ENCODE measurements around the gene PRKCZ. TPM values are rescaled to one million over a fixed set of nuclear protein-coding genes. Genes with fewer than 3 reads are reported as not detected.
A peak's percentile ranks its signal among the peaks of the same experiment; 100 is the strongest.

The PRKCZ gene
- total RNA-seq, 1 experiment from 2014 or later = 56.8 TPM

GRCh38 chr1:2000850-2001249 is 49.4 kb upstream of the PRKCZ start:
- intact Hi-C loops (cut with micrococcal nuclease) = no loop called here
- no peaks in the 10 kb centered on the region for H4K20me1 ChIP-seq (ENCODE audit: low read length)
- H3K4me2 ChIP-seq (ENCODE audit: low read length) = no peak overlapping the region
- no peaks in the 10 kb centered on the region for H3F3A ChIP-seq (ENCODE audit: low read length, unreplicated experiment)
- CTCF ChIA-PET = no interaction called here
- no peaks in the 10 kb centered on the region for H3K36me3 ChIP-seq (ENCODE audit: low read depth, low read length)
- H3K9ac ChIP-seq (ENCODE audit: low read length) = no peak overlapping the region
- H3K27me3 ChIP-seq (ENCODE audit: low read length) = 0 out of 2 replicates have a peak, but pooled peaks cover 4% of the 10 kb centered on the region
- no TSS peak for BruUV-seq (replicated peaks)
- no peak overlapping the region for H2AFZ ChIP-seq (ENCODE audit: low read length)
- no peak overlapping the region for H3K4me3 ChIP-seq (ENCODE audit: low read length)
- peaks cover 6% of the 10 kb centered on the region for H3K4me1 ChIP-seq (ENCODE audit: insufficient read depth, low read length)
- H3K27ac ChIP-seq (ENCODE audit: low read length) = no peak overlapping the region
- no peaks in the 10 kb centered on the region for H3K9me2 ChIP-seq (replicated peaks; ENCODE audit: low read length)
- DNase-seq (no peak), ATAC-seq (no peak)
- POLR2A ChIA-PET (ENCODE audit: unreplicated experiment) = no interaction called here
- no peaks in the 10 kb centered on the region for H3K79me2 ChIP-seq (ENCODE audit: low read length)
- H3K9me3 ChIP-seq (ENCODE audit: low read length) = no peaks in the 10 kb centered on the region
- TF ChIP-seq EZH2phosphoT487 (IDR thresholded peaks at IDR 0.05; ENCODE audit: borderline replicate concordance, low read length) = no peak
- TF ChIP-seq EZH2 (IDR thresholded peaks at IDR 0.05; ENCODE audit: low read length, unreplicated experiment) = no peak
- TF ChIP-seq CTCF (conservative IDR thresholded peaks at IDR 0.05; ENCODE audit: low read depth, low read length) = no peak

GRCh38 chr1:2001773-2002411 is 48.3 kb upstream of the PRKCZ start:
- Histone ChIP-seq H3F3A (ENCODE audit: low read length, unreplicated experiment) (no peaks in the 10 kb centered on the region), H3K36me3 (ENCODE audit: low read depth, low read length) (no peaks in the 10 kb centered on the region), H3K9me3 (ENCODE audit: low read length) (no peaks in the 10 kb centered on the region), H3K9ac (ENCODE audit: low read length) (no peak overlapping the region), H3K79me2 (ENCODE audit: low read length) (no peaks in the 10 kb centered on the region), H3K4me3 (ENCODE audit: low read length) (no peak overlapping the region), H3K4me1 (ENCODE audit: insufficient read depth, low read length) (peaks cover 6% of the 10 kb centered on the region), H3K27ac (ENCODE audit: low read length) (no peak overlapping the region), H2AFZ (ENCODE audit: low read length) (peak overlapping the region; percentile 52), H3K9me2 (replicated peaks; ENCODE audit: low read length) (no peaks in the 10 kb centered on the region), H3K27me3 (ENCODE audit: low read length) (0 out of 2 replicates have a peak, but pooled peaks cover 4% of the 10 kb centered on the region), H3K4me2 (ENCODE audit: low read length) (no peak overlapping the region), H4K20me1 (ENCODE audit: low read length) (no peaks in the 10 kb centered on the region)
- DNase-seq = peak; percentile 87
- intact Hi-C loops (cut with micrococcal nuclease) = no loop called here
- peak; percentile 74 for ATAC-seq
- POLR2A ChIA-PET (ENCODE audit: unreplicated experiment) = no interaction called here
- CTCF ChIA-PET = no interaction called here
- BruUV-seq (replicated peaks) = no TSS peak
- no peak for TF ChIP-seq CTCF (conservative IDR thresholded peaks at IDR 0.05; ENCODE audit: low read depth, low read length)
- no peak for TF ChIP-seq EZH2phosphoT487 (IDR thresholded peaks at IDR 0.05; ENCODE audit: borderline replicate concordance, low read length)
- TF ChIP-seq EZH2 (IDR thresholded peaks at IDR 0.05; ENCODE audit: low read length, unreplicated experiment) = no peak

GRCh38 chr1:2003541-2004131 is 46.6 kb upstream of the PRKCZ start, which contains the start of gene CFAP74:
Gene CFAP74 (minus strand): TSS chr1:2003786. CDS start chr1:1990956, 12,830 bp downstream.
- Histone ChIP-seq H3K9me2 (replicated peaks; ENCODE audit: low read length) (no peaks in the 10 kb centered on the region), H2AFZ (ENCODE audit: low read length) (no peak within 1 kb of the TSS), H3K27me3 (ENCODE audit: low read length) (no peaks in the 10 kb centered on the region), H3K4me1 (ENCODE audit: insufficient read depth, low read length) (peaks cover 6% of the 10 kb centered on the region), H3K4me3 (ENCODE audit: low read length) (peak within 1 kb of the TSS; percentile 27; the same call in 1 of the 2 replicates), H3K9me3 (ENCODE audit: low read length) (no peaks in the 10 kb centered on the region), H3K79me2 (ENCODE audit: low read length) (no peaks in the 10 kb centered on the region), H3K9ac (ENCODE audit: low read length) (no peak within 1 kb of the TSS), H3F3A (ENCODE audit: low read length, unreplicated experiment) (no peaks in the 10 kb centered on the region), H4K20me1 (ENCODE audit: low read length) (no peaks in the 10 kb centered on the region), H3K27ac (ENCODE audit: low read length) (no peak within 1 kb of the TSS), H3K36me3 (ENCODE audit: low read depth, low read length) (no peaks in the 10 kb centered on the region), H3K4me2 (ENCODE audit: low read length) (peak within 1 kb of the TSS; percentile 32; the same call in 1 of the 2 replicates)
- ATAC-seq (no peak), DNase-seq (no peak)
- TF ChIP-seq CTCF (conservative IDR thresholded peaks at IDR 0.05; ENCODE audit: low read depth, low read length) (no peak), EZH2 (IDR thresholded peaks at IDR 0.05; ENCODE audit: low read length, unreplicated experiment) (no peak), EZH2phosphoT487 (IDR thresholded peaks at IDR 0.05; ENCODE audit: borderline replicate concordance, low read length) (no peak)
- ChIA-PET CTCF (no interaction called here), POLR2A (ENCODE audit: unreplicated experiment) (no interaction called here)
- intact Hi-C loops (cut with micrococcal nuclease) = no loop called here
- BruUV-seq (replicated peaks) = no TSS peak

Data from PC-3 (cell line).